Body of pancreas (tissue), 4 donors: ENCODE data around the gene CAMSAP1. TPM values are rescaled to one million over a fixed set of nuclear protein-coding genes. Genes with fewer than 3 reads are reported as not detected.
"Not testable (repeated sequence)": the region's sequence is repeated elsewhere in the genome, so short reads cannot be mapped to it uniquely, and the experiment has no call there.

ENCODE experiments used
- ATAC-seq: fragments of 150-250 bp; one replicate; pipeline ENCODE4 v1.9.1; 2016
- DNase-seq, 4 donors: peaks; one replicate each; pipeline ENCODE4 v3.0.0-alpha.2; 2019
- H3K27ac ChIP-seq, 4 donors: fragments of 200-600 bp; sonication (generic); 1 replicate in 3 of 4; 2 replicates in 1 of 4; pipeline versions ENCODE4 v1.5.1 to v1.6.1; 2016 to 2019; ENCODE audit warnings: mild to moderate bottlenecking in 1 of 4, mixed read lengths in 1 of 4, moderate library complexity in 1 of 4
- H3K27me3 ChIP-seq, 2 donors: fragments of 200-600 bp; sonication (generic); one replicate each; pipeline ENCODE4 v1.6.0; 2016; ENCODE audit warnings: mild to moderate bottlenecking in 1 of 2
- H3K36me3 ChIP-seq, 2 donors: fragments of 200-600 bp; sonication (generic); replicated peaks in 1 of 2; 2 replicates each; pipeline ENCODE4 v1.5.1; 2016; ENCODE audit warnings: low read depth in 2 of 2; ENCODE audit not compliant: insufficient read depth in 1 of 2
- H3K4me1 ChIP-seq: fragments of 200-600 bp; sonication (generic); one replicate; pipeline ENCODE4 v1.6.0; 2016
- H3K4me3 ChIP-seq, 2 donors: fragments of 200-600 bp; sonication (generic); 1 replicate in 1 of 2; 2 replicates in 1 of 2; pipeline ENCODE4 v1.5.1; 2016 to 2019
- H3K9me3 ChIP-seq, 3 donors: fragments of 200-600 bp; sonication (generic); 1 replicate in 2 of 3; 2 replicates in 1 of 3; pipeline ENCODE4 v1.5.1; 2016
- CTCF ChIP-seq, 7 experiments: fragments of 450-650 bp in 4 of 7; fragments of 200-600 bp in 3 of 7; sonication (generic) in 3 of 7; IDR thresholded peaks; one replicate each; pipeline ENCODE4 v1.5.1; 2016 to 2019; ENCODE audit warnings: antibody characterized with exemption in 7 of 7
- POLR2A ChIP-seq, 3 donors: fragments of 450-650 bp; IDR thresholded peaks; one replicate each; pipeline ENCODE4 v1.6.1; 2016; ENCODE audit warnings: antibody characterized with exemption in 3 of 3, mild to moderate bottlenecking in 2 of 3
- WGBS, 2 donors: methylation state at CpG; one replicate each; pipeline ENCODE4 v1.1.5; 2017; 5-methylcytosine and 5-hydroxymethylcytosine counted together
- intact Hi-C: fragments of 100-400 bp; cut with DNase I; formaldehyde crosslinking; loops from one replicate; pipeline ENCODE4 v1.15.1; 2023
- total RNA-seq, 2 donors: library from RNA; depleted of rRNA; stranded (reverse); fragments of >200 nt; gene quantifications; one replicate each; pipeline ENCODE4 v1.1.0, GENCODE V29; 2016

Gene CAMSAP1
- total RNA-seq, 2 donors from 2014 or later, result 14.8 to 30.3 TPM

DNA sequence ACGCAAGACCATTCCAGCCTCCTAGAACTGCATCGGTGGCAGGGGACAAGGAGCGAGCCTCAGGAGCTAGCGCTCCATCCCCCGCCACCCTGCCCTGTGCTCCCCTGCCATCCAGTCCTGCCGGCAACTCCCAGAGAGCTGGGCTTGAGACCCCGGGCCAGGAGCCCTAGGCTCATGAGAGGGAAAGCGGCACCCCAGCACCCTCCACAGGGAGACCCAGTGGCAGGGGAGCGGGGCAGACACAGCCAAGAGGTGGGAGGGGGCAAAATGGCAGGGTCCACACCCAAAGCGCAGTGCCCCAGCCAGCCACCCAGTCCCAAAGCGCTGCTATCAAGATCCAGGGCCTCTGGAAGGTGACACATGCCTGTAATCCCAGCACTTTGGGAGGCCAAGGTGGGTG, 41.1 kb upstream of the CAMSAP1 start:
- Histone ChIP-seq H3K9me3 (no peaks in the 10 kb centered on the region), H3K4me1 (no peaks in the 10 kb centered on the region), H3K4me3 (no peak overlapping the region), H3K36me3 (peaks cover 0 to 28% of the 10 kb centered on the region in 2 donors), H3K27me3 (no peaks in the 10 kb centered on the region), H3K27ac (no peak overlapping the region)
- intact Hi-C loops, result no loop called here
- DNase-seq (no peak), ATAC-seq (no peak)
- 91 to 97% methylated on average over 6 to 9 of the region's 11 CpGs for WGBS, 2 donors
- no peak for TF ChIP-seq POLR2A (IDR thresholded peaks at IDR 0.05)
- no peak for TF ChIP-seq CTCF (IDR thresholded peaks at IDR 0.05)

- Histone ChIP-seq H3K4me3 (no peak overlapping the region), H3K36me3 (peaks cover 0 to 25% of the 10 kb centered on the region in 2 donors), H3K4me1 (no peaks in the 10 kb centered on the region), H3K9me3 (no peaks in the 10 kb centered on the region), H3K27me3 (no peaks in the 10 kb centered on the region), H3K27ac (no peak overlapping the region)
- intact Hi-C loops, result no loop called here
- no peak for ATAC-seq
- 92 to 93% methylated on average over 18 of the region's 18 CpGs for WGBS, 2 donors
- TF ChIP-seq CTCF (IDR thresholded peaks at IDR 0.05) (no peak), POLR2A (IDR thresholded peaks at IDR 0.05) (no peak)
- DNase-seq, result no peak
These were observed 40.2 kb upstream of the CAMSAP1 start for GRCh38 chr9:135947582-135947981.

DNA sequence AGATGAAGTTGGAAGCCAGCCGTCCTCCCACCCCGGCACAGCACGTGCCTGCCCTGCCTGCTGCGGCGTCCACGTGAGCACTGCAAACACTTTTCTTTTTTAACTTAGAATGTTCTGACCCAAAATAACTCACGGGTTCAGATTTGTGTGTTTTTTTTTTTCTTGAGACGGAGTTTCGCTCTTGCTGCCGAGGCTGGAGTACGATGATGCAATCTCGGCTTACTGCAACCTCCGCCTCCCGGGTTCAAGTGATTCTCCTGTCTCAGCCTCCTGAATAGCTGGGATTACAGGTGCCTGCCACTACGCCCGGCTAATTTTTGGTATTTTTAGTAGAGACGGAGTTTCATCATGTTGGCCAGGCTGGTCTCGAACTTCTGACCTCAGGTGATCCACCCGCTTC, 39.8 kb upstream of the CAMSAP1 start:
- H3K27me3 ChIP-seq, DNase-seq, H3K4me1 ChIP-seq, H3K27ac ChIP-seq, ATAC-seq, intact Hi-C loops, H3K4me3 ChIP-seq, H3K9me3 ChIP-seq: not testable (repeated sequence)
- H3K36me3 ChIP-seq, result peaks cover 0 to 25% of the 10 kb centered on the region in 2 donors
- WGBS, 2 donors, result 94 to 95% methylated on average over 19 of the region's 19 CpGs

- TF ChIP-seq CTCF (IDR thresholded peaks at IDR 0.05) (no peak), POLR2A (IDR thresholded peaks at IDR 0.05) (no peak)
- Histone ChIP-seq H3K36me3 (peaks cover 0 to 23% of the 10 kb centered on the region in 2 donors), H3K4me3 (no peak overlapping the region), H3K27me3 (no peaks in the 10 kb centered on the region), H3K4me1 (no peaks in the 10 kb centered on the region), H3K9me3 (no peaks in the 10 kb centered on the region), H3K27ac (no peak overlapping the region)
- DNase-seq, result no peak
- intact Hi-C loops, result no loop called here
- WGBS, 2 donors, result 93 to 98% methylated on average over 5 to 13 of the region's 14 CpGs
- no peak for ATAC-seq
These were observed 39.1 kb upstream of the CAMSAP1 start for GRCh38 chr9:135946392-135946994.

DNA sequence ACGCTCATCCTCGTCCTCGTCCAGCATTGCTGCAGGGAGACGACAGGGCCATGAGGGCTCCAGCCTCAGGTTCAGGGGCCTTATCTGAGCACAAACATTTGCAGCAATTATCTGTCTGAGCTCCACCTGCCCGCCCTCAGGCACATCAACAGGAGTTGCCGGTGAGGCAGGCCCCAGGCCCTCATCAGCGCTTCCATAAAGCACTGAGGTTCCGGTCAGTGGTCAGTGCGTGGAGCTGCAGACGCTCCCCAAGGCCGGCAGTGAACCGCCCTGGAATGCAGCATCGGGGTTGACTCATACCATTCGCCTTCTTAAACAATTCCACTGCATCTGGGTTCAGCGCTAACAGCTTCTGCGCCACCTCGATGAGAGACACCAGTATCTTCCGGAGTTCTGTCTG, 38.6 kb upstream of the CAMSAP1 start:
- H3K27ac ChIP-seq, result no peak overlapping the region
- no peaks in the 10 kb centered on the region for H3K4me1 ChIP-seq
- no peaks in the 10 kb centered on the region for H3K9me3 ChIP-seq
- no peak overlapping the region for H3K4me3 ChIP-seq
- ATAC-seq, result no peak
- intact Hi-C loops, result no loop called here
- no peaks in the 10 kb centered on the region for H3K27me3 ChIP-seq
- peaks cover 0 to 23% of the 10 kb centered on the region in 2 donors for H3K36me3 ChIP-seq
- TF ChIP-seq CTCF (IDR thresholded peaks at IDR 0.05), result no peak
- TF ChIP-seq POLR2A (IDR thresholded peaks at IDR 0.05), result no peak
- no peak for DNase-seq
- 92% methylated on average over 8 to 18 of the region's 18 CpGs for WGBS, 2 donors
